ENCODE measurements around the gene SLC17A1. TPM values are rescaled to one million over a fixed set of nuclear protein-coding genes. Genes with fewer than 3 reads are reported as not detected.

SLC17A1 gene
- polyA plus RNA-seq, 1 donor (not counting 4 experiments of a cell fraction or from before 2014, with no cell fraction given) = not detected

DNA sequence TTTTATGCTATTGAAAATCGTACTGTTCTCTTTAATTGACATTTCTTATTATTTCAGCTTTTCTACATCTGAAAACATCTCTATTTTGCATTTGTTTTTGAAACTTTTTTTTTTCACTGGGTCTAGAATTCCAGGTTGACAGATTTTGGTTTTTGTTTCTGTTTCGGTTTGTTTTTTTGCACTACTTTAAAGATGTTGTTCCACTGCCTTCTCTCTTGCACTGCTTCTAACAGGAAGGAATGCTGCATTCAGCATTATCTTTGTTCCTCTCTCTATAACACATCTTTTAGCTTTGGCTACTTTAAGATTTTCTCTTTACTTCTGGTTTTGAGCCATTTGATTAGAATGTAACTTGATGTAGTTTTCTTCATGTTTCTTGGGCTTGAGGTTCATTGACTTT lies 20.1 kb upstream of the SLC17A1 start:
- Histone ChIP-seq H3K9me3 (ENCODE audit: control insufficient read depth, low read depth, low read length) (no peaks in the 10 kb centered on the region), H3K4me2 (ENCODE audit: control insufficient read depth, extremely low read depth, insufficient read depth, low read depth, low read length) (no peak overlapping the region), H4K20me1 (ENCODE audit: control insufficient read depth, extremely low read depth, insufficient read depth, low read length) (no peaks in the 10 kb centered on the region), H3K36me3 (ENCODE audit: control insufficient read depth in 2 of 2, extremely low read depth in 1 of 2, insufficient read depth in 2 of 2, low read length in 2 of 2) (no peaks in the 10 kb centered on the region), H3K27me3 (ENCODE audit: control insufficient read depth, extremely low read depth, insufficient read depth, low read length) (no peaks in the 10 kb centered on the region), H2AFZ (ENCODE audit: control insufficient read depth, low read length) (no peak overlapping the region), H3K27ac (ENCODE audit: control insufficient read depth, insufficient read depth, low read length) (no peak overlapping the region), H3K9ac (ENCODE audit: control insufficient read depth, extremely low read depth, insufficient read depth, low read length) (no peak overlapping the region), H3K4me3 (ENCODE audit: control insufficient read depth in 2 of 3, extremely low read depth in 1 of 3, insufficient read depth in 2 of 3, low read depth in 1 of 3, low read length in 3 of 3) (no peak overlapping the region), H3K79me2 (ENCODE audit: control insufficient read depth, insufficient read depth, low read length) (no peaks in the 10 kb centered on the region), H3K9me1 (ENCODE audit: control insufficient read depth, extremely low read depth, insufficient read depth, low read length) (no peaks in the 10 kb centered on the region), H3K4me1 (ENCODE audit: control insufficient read depth, extremely low read depth, insufficient read depth, low read length) (no peaks in the 10 kb centered on the region)
- dilution Hi-C loops (cut with MboI; ENCODE audit: extremely low pct_ligation_motif_present, low sequenced_read_pairs) = no loop called here
- FAIRE-seq (no peak), DNase-seq (ENCODE audit: low read depth, low spot score) (no peak)
- no peak for TF ChIP-seq EZH2 (IDR thresholded peaks at IDR 0.05; ENCODE audit: low read length)
- TF ChIP-seq, protein P1, sequence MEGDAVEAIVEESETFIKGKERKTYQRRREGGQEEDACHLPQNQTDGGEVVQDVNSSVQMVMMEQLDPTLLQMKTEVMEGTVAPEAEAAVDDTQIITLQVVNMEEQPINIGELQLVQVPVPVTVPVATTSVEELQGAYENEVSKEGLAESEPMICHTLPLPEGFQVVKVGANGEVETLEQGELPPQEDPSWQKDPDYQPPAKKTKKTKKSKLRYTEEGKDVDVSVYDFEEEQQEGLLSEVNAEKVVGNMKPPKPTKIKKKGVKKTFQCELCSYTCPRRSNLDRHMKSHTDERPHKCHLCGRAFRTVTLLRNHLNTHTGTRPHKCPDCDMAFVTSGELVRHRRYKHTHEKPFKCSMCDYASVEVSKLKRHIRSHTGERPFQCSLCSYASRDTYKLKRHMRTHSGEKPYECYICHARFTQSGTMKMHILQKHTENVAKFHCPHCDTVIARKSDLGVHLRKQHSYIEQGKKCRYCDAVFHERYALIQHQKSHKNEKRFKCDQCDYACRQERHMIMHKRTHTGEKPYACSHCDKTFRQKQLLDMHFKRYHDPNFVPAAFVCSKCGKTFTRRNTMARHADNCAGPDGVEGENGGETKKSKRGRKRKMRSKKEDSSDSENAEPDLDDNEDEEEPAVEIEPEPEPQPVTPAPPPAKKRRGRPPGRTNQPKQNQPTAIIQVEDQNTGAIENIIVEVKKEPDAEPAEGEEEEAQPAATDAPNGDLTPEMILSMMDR (optimal IDR thresholded peaks at IDR 0.05 in 1 of 3, IDR thresholded peaks at IDR 0.05 in 1 of 3, conservative IDR thresholded peaks at IDR 0.05 in 1 of 3; ENCODE audit: extremely low read depth in 1 of 3, insufficient read depth in 2 of 3, low read length in 3 of 3) = no peak

DNA sequence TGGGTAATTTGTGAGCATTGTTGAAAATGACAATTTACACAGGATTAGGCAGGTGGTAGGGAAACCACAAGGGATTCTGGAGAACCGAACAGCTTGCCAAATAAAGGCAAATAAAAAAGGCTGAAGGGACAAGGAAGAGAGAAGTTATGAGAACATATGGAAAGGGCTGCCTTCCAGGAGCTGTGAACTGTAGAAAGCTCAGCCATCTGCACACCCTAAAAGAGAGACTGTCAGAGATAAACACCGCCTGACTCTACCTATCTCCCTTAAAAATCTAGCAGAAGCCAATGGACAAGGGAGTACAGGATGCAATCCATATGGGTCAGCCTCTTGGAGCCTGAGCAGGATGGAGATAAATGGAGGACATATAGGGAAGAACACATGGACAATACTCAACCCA lies 12.7 kb upstream of the SLC17A1 start:
- FAIRE-seq = no peak
- H3K9me1 ChIP-seq (ENCODE audit: control insufficient read depth, extremely low read depth, insufficient read depth, low read length) = no peaks in the 10 kb centered on the region
- dilution Hi-C loops (cut with MboI; ENCODE audit: extremely low pct_ligation_motif_present, low sequenced_read_pairs) = no loop called here

More for the DNA sequence above, 12.7 kb upstream of the SLC17A1 start:
- no peaks in the 10 kb centered on the region for H3K79me2 ChIP-seq (ENCODE audit: control insufficient read depth, insufficient read depth, low read length)
- no peaks in the 10 kb centered on the region for H3K27me3 ChIP-seq (ENCODE audit: control insufficient read depth, extremely low read depth, insufficient read depth, low read length)
- H3K4me1 ChIP-seq (ENCODE audit: control insufficient read depth, extremely low read depth, insufficient read depth, low read length) = no peaks in the 10 kb centered on the region
- H3K9me3 ChIP-seq (ENCODE audit: control insufficient read depth, low read depth, low read length) = no peaks in the 10 kb centered on the region
- TF ChIP-seq EZH2 (IDR thresholded peaks at IDR 0.05; ENCODE audit: low read length) = no peak
- TF ChIP-seq, protein P1 (optimal IDR thresholded peaks at IDR 0.05 in 1 of 3, IDR thresholded peaks at IDR 0.05 in 1 of 3, conservative IDR thresholded peaks at IDR 0.05 in 1 of 3; ENCODE audit: extremely low read depth in 1 of 3, insufficient read depth in 2 of 3, low read length in 3 of 3) = no peak
- H3K4me3 ChIP-seq (ENCODE audit: control insufficient read depth in 2 of 3, extremely low read depth in 1 of 3, insufficient read depth in 2 of 3, low read depth in 1 of 3, low read length in 3 of 3) = no peak overlapping the region
- no peak overlapping the region for H3K4me2 ChIP-seq (ENCODE audit: control insufficient read depth, extremely low read depth, insufficient read depth, low read depth, low read length)
- no peak overlapping the region for H2AFZ ChIP-seq (ENCODE audit: control insufficient read depth, low read length)
- DNase-seq (ENCODE audit: low read depth, low spot score) = no peak
- H3K27ac ChIP-seq (ENCODE audit: control insufficient read depth, insufficient read depth, low read length) = no peak overlapping the region
- H3K36me3 ChIP-seq (ENCODE audit: control insufficient read depth in 2 of 2, extremely low read depth in 1 of 2, insufficient read depth in 2 of 2, low read length in 2 of 2) = no peaks in the 10 kb centered on the region
- no peak overlapping the region for H3K9ac ChIP-seq (ENCODE audit: control insufficient read depth, extremely low read depth, insufficient read depth, low read length)
- no peaks in the 10 kb centered on the region for H4K20me1 ChIP-seq (ENCODE audit: control insufficient read depth, extremely low read depth, insufficient read depth, low read length)

Measured in keratinocyte (primary cell).